Measurements from ENCODE around the gene FHOD3. TPM values are rescaled to one million over a fixed set of nuclear protein-coding genes. Genes with fewer than 3 reads are reported as not detected.
A peak's percentile ranks its signal among the peaks of the same experiment; 100 is the strongest.

FHOD3 gene
- total and polyA plus RNA-seq, 11 donors, result 109 to 532 (median 262) TPM

GRCh38 chr18:36468161-36468560, 170.6 kb downstream of the FHOD3 start:
- no peaks in the 10 kb centered on the region for H3K9me3 ChIP-seq
- DNase-seq (peak; percentile 75 to 90 (median 77)), ATAC-seq (peak; percentile 73 to 90 (median 80))
- WGBS, 4 donors, result 10 to 19% (median 16%) methylated on average over 8 to 9 of the region's 9 CpGs
- intact Hi-C loops (cut with DNase I), result loop anchor here in 7 of 10 donors (2.0 to 10.0 kb wide), 14 partner anchors 63 to 287 kb away; partner anchors contain the start of genes FHOD3 (in 4 of the 7) and MOCOS (in 1 of the 7)
- H3K4me3 ChIP-seq, result peak overlapping the region in 3 of 12 donors; percentile 3 to 25 (median 15)
- no peaks in the 10 kb centered on the region for H3K36me3 ChIP-seq
- H3K27ac ChIP-seq, result peak overlapping the region; percentile 40 to 97 (median 83)
- peaks cover 0 to 75% (median 36%) of the 10 kb centered on the region in 12 donors for H3K4me1 ChIP-seq
- TF ChIP-seq CTCF (IDR thresholded peaks at IDR 0.05) (no peak), POLR2A (IDR thresholded peaks at IDR 0.05) (no peak)
- no peaks in the 10 kb centered on the region for H3K27me3 ChIP-seq

- Histone ChIP-seq H3K4me3 (peak overlapping the region in 1 of 12 donors; percentile 7), H3K27ac (peak overlapping the region in 11 of 12 donors; percentile 70 to 97 (median 84)), H3K36me3 (no peaks in the 10 kb centered on the region), H3K9me3 (no peaks in the 10 kb centered on the region), H3K27me3 (no peaks in the 10 kb centered on the region), H3K4me1 (peaks cover 0 to 75% (median 34%) of the 10 kb centered on the region in 12 donors)
- intact Hi-C loops (cut with DNase I), result loop anchor here in 7 of 10 donors (2.0 to 10.0 kb wide), 14 partner anchors 65 to 285 kb away; partner anchors contain the start of genes FHOD3 (in 4 of the 7) and MOCOS (in 1 of the 7)
- ATAC-seq (peak; percentile 60 to 77 (median 70)), DNase-seq (peak in 4 of 5 donors; percentile 72 to 80 (median 76))
- TF ChIP-seq POLR2A (IDR thresholded peaks at IDR 0.05), result no peak
- no peak for TF ChIP-seq CTCF (IDR thresholded peaks at IDR 0.05)
- WGBS, 4 donors, result 36 to 50% (median 39%) methylated on average over 8 of the region's 8 CpGs
These were observed 171.9 kb downstream of the FHOD3 start for GRCh38 chr18:36469461-36469860.

GRCh38 chr18:36470896-36471295, 173.4 kb downstream of the FHOD3 start:
- TF ChIP-seq POLR2A (IDR thresholded peaks at IDR 0.05) (no peak), CTCF (IDR thresholded peaks at IDR 0.05) (no peak)
- Histone ChIP-seq H3K4me3 (no peak overlapping the region), H3K4me1 (peaks cover 0 to 69% (median 27%) of the 10 kb centered on the region in 12 donors), H3K36me3 (no peaks in the 10 kb centered on the region), H3K27ac (peak overlapping the region in 10 of 12 donors; percentile 6 to 97 (median 84)), H3K27me3 (no peaks in the 10 kb centered on the region), H3K9me3 (no peaks in the 10 kb centered on the region)
- WGBS, 4 donors, result 77 to 84% (median 80%) methylated on average over 7 of the region's 7 CpGs
- no peak for DNase-seq
- intact Hi-C loops (cut with DNase I), result loop anchor here in 5 of 10 donors (5.0 to 10.0 kb wide), 4 partner anchors 74 to 169 kb away; no protein-coding TSS in a partner anchor
- ATAC-seq, result no peak

- no peaks in the 10 kb centered on the region for H3K9me3 ChIP-seq
- H3K4me3 ChIP-seq, result no peak overlapping the region
- peaks cover 0 to 65% (median 26%) of the 10 kb centered on the region in 12 donors for H3K4me1 ChIP-seq
- TF ChIP-seq CTCF (IDR thresholded peaks at IDR 0.05) (no peak), POLR2A (IDR thresholded peaks at IDR 0.05) (no peak)
- intact Hi-C loops (cut with DNase I), result loop anchor here in 5 of 10 donors (5.0 to 10.0 kb wide), 4 partner anchors 73 to 169 kb away; no protein-coding TSS in a partner anchor
- no peaks in the 10 kb centered on the region for H3K27me3 ChIP-seq
- 67 to 72% (median 70%) methylated on average over 5 of the region's 5 CpGs for WGBS, 4 donors
- ATAC-seq, result no peak
- DNase-seq, result no peak
- H3K27ac ChIP-seq, result peak overlapping the region in 11 of 12 donors; percentile 6 to 97 (median 79)
- H3K36me3 ChIP-seq, result no peaks in the 10 kb centered on the region
These were observed 173.9 kb downstream of the FHOD3 start for GRCh38 chr18:36471393-36471792.
